ENCODE data around the gene STT3A.

STT3A gene

GRCh38 chr11:125561924-125562323 is 30.7 kb upstream of the STT3A start:
- no peak overlapping the region for H3K4me3 ChIP-seq (ENCODE audit: low read depth, low read length)
- no peak for TF ChIP-seq CTCF (IDR thresholded peaks at IDR 0.05; ENCODE audit: low read depth, low read length, missing control alignments)
- no peak for DNase-seq (ENCODE audit: low read depth)

GRCh38 chr11:125562430-125562829 is 30.2 kb upstream of the STT3A start:
- DNase-seq (ENCODE audit: low read depth) = no peak
- TF ChIP-seq CTCF (IDR thresholded peaks at IDR 0.05; ENCODE audit: low read depth, low read length, missing control alignments) = no peak
- H3K4me3 ChIP-seq (ENCODE audit: low read depth, low read length) = no peak overlapping the region

- TF ChIP-seq CTCF (IDR thresholded peaks at IDR 0.05; ENCODE audit: low read depth, low read length, missing control alignments) = no peak
- H3K4me3 ChIP-seq (ENCODE audit: low read depth, low read length) = no peak overlapping the region
- DNase-seq (ENCODE audit: low read depth) = no peak
Observed at GRCh38 chr11:125564357-125564756, 28.3 kb upstream of the STT3A start.

- DNase-seq (ENCODE audit: low read depth) = no peak
- H3K4me3 ChIP-seq (ENCODE audit: low read depth, low read length) = no peak overlapping the region
- no peak for TF ChIP-seq CTCF (IDR thresholded peaks at IDR 0.05; ENCODE audit: low read depth, low read length, missing control alignments)
Observed at GRCh38 chr11:125566235-125566634, 26.4 kb upstream of the STT3A start.

- peak; percentile 70 for DNase-seq (ENCODE audit: low read depth)
Observed at GRCh38 chr11:125568970-125569914, 23.4 kb upstream of the STT3A start, which contains the start of gene EI24. Gene EI24, plus strand, starts transcription at chr11:125569477. Its CDS starts 3,051 bp downstream, at chr11:125572528.

GRCh38 chr11:125569915-125570621 is 22.6 kb upstream of the STT3A start:
- TF ChIP-seq CTCF (IDR thresholded peaks at IDR 0.05; ENCODE audit: low read depth, low read length, missing control alignments) = no peak
- no peak for DNase-seq (ENCODE audit: low read depth)
- H3K4me3 ChIP-seq (ENCODE audit: low read depth, low read length) = peak overlapping the region; percentile 97

More at GRCh38 chr11:125568970-125569914, 23.4 kb upstream of the STT3A start, which contains the start of gene EI24:
- peak within 1 kb of the TSS; percentile 97 for H3K4me3 ChIP-seq (ENCODE audit: low read depth, low read length)
- peak; percentile 78 for TF ChIP-seq CTCF (IDR thresholded peaks at IDR 0.05; ENCODE audit: low read depth, low read length, missing control alignments)
